Mesendoderm (in vitro differentiated cells): ENCODE results near the gene ATPAF2.

Experiments
- DNase-seq: peaks from one replicate; pipeline ENCODE4 v3.0.0; 2013
- H2AK5ac ChIP-seq: 2 replicates; pipeline ENCODE4 v1.6.1; 2013; ENCODE audit warnings: low read length, inconsistent platforms
- H2BK120ac ChIP-seq: 2 replicates; pipeline ENCODE4 v1.6.1; 2013; ENCODE audit warnings: low read depth, mild to moderate bottlenecking, low read length, moderate library complexity, mixed read lengths
- H2BK15ac ChIP-seq: replicated peaks from 2 replicates; pipeline ENCODE4 v1.6.1; 2013; ENCODE audit warnings: low read depth, mild to moderate bottlenecking, moderate library complexity
- H2BK5ac ChIP-seq: 2 replicates; pipeline ENCODE4 v1.6.1; 2013; ENCODE audit warnings: low read length, inconsistent platforms
- H3K18ac ChIP-seq: 2 replicates; pipeline ENCODE4 v1.6.1; 2013; ENCODE audit warnings: mild to moderate bottlenecking, low read length, mixed read lengths
- H3K23ac ChIP-seq: one replicate; pipeline ENCODE4 v1.6.1; 2013; ENCODE audit warnings: low read length
- H3K27ac ChIP-seq: 2 replicates; pipeline ENCODE4 v1.5.1; 2013; ENCODE audit warnings: low read depth, mild to moderate bottlenecking, inconsistent platforms, low read length, moderate library complexity
- H3K27me3 ChIP-seq: 2 replicates; pipeline ENCODE4 v1.6.1; 2013; ENCODE audit warnings: low read length, control low read depth, mild to moderate bottlenecking, inconsistent platforms; ENCODE audit not compliant: insufficient read depth, poor library complexity
- H3K36me3 ChIP-seq: 2 replicates; pipeline ENCODE4 v1.6.1; 2013; ENCODE audit warnings: low read length, inconsistent platforms; ENCODE audit not compliant: control insufficient read depth, insufficient read depth
- H3K4ac ChIP-seq: one replicate; pipeline ENCODE4 v1.6.1; 2013; ENCODE audit warnings: low read depth, mild to moderate bottlenecking, low read length, moderate library complexity
- H3K4me1 ChIP-seq: 2 replicates; pipeline ENCODE4 v1.6.1; 2013; ENCODE audit warnings: low read depth, low read length, inconsistent platforms; ENCODE audit not compliant: control insufficient read depth
- H3K4me2 ChIP-seq: 2 replicates; pipeline ENCODE4 v1.6.1; 2013; ENCODE audit warnings: low read length
- H3K4me3 ChIP-seq: 2 replicates; pipeline ENCODE4 v1.5.1; 2013; ENCODE audit warnings: mild to moderate bottlenecking, low read length
- H3K56ac ChIP-seq: one replicate; pipeline ENCODE4 v1.6.1; 2013; ENCODE audit warnings: low read length
- H3K79me1 ChIP-seq: 2 replicates; pipeline ENCODE4 v1.6.1; 2013; ENCODE audit warnings: low read length, inconsistent platforms
- H3K79me2 ChIP-seq: 2 replicates; pipeline ENCODE4 v1.6.1; 2013; ENCODE audit warnings: mild to moderate bottlenecking, low read length; ENCODE audit not compliant: control insufficient read depth, insufficient read depth
- H3K9ac ChIP-seq: 2 replicates; pipeline ENCODE4 v1.6.1; 2013; ENCODE audit warnings: low read length, inconsistent platforms
- H4K5ac ChIP-seq: one replicate; pipeline ENCODE4 v1.6.1; 2013; ENCODE audit warnings: low read length
- H4K8ac ChIP-seq: one replicate; pipeline ENCODE4 v1.6.1; 2013; ENCODE audit warnings: low read depth, mild to moderate bottlenecking, control low read depth, low read length, moderate library complexity
- WGBS: extraction: QIAGEN DNeasy Blood & Tissue Kit; methylation state at CpG from one replicate; pipeline ENCODE4 v1.1.7; 2013; ENCODE audit warnings: low lambda C conversion rate, missing lambda C conversion rate; ENCODE audit not compliant: insufficient coverage; ENCODE audit errors: extremely low coverage; 5-methylcytosine and 5-hydroxymethylcytosine counted together

Gene ATPAF2

DNA sequence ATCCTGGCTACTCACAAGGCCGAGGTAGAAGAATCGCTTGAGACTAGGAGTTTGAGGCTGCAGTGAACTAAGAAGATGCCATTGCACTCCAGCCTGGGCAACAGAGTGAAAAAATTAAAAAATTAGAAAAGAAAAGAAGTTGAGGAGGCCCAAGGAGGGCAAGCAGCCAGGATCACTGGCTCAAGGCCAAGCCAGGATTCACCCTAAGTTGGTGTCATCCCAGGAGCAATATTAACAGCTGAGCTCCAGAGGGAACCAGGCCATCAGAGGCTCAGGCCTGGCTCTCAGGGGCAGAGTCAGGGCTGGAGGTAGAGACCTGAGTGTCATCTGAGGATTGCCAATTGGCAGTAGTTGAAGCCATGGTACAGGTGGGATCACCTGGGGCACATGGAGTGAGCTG, 45.6 kb downstream of the ATPAF2 start:
- Histone ChIP-seq H3K9ac (no peak overlapping the region), H2BK120ac (no peak overlapping the region), H3K36me3 (no peaks in the 10 kb centered on the region), H3K4me3 (no peak overlapping the region), H2AK5ac (no peak overlapping the region), H4K5ac (no peak overlapping the region), H2BK5ac (no peak overlapping the region), H4K8ac (no peak overlapping the region), H3K4me1 (no peaks in the 10 kb centered on the region), H3K56ac (no peak overlapping the region), H3K79me2 (no peaks in the 10 kb centered on the region), H3K18ac (no peak overlapping the region), H3K27me3 (no peaks in the 10 kb centered on the region), H3K27ac (no peak overlapping the region), H3K23ac (no peak overlapping the region), H3K4me2 (no peak overlapping the region), H2BK15ac (no peak overlapping the region), H3K79me1 (no peaks in the 10 kb centered on the region), H3K4ac (no peak overlapping the region)
- no peak for DNase-seq
- no CpG with 5 or more reads among the region's 2 CpGs for WGBS

DNA sequence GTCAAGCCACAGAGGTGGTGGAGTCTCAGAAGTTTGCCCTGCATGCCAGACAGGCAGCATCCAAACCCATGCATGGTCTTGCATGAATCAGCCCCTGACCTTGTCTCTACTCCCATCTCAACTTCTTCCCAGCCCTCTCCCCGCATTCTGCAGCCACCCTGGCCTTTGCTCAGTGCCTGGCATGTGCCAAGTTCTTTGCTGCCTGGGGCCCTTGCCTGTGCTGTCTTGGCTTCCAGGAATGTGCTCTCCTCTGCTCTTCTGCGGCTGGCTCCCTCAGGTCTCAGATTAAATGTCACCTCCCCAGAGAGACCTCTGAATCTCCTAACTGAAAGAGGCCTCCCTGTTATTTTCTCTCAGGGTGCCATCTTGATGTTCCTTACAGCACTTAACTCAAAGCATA, 48.7 kb downstream of the ATPAF2 start:
- no peak overlapping the region for H2BK120ac ChIP-seq
- whole genome bisulfite sequencing: no CpG with 5 or more reads among the region's 2 CpGs
- H3K4me1 ChIP-seq: no peaks in the 10 kb centered on the region
- no peak overlapping the region for H2AK5ac ChIP-seq
- no peak overlapping the region for H3K4ac ChIP-seq
- no peaks in the 10 kb centered on the region for H3K79me1 ChIP-seq
- H4K8ac ChIP-seq: no peak overlapping the region
- H3K79me2 ChIP-seq: no peaks in the 10 kb centered on the region
- H3K4me3 ChIP-seq: no peak overlapping the region
- no peak overlapping the region for H2BK15ac ChIP-seq
- H3K36me3 ChIP-seq: no peaks in the 10 kb centered on the region
- no peak overlapping the region for H3K23ac ChIP-seq
- no peak overlapping the region for H3K56ac ChIP-seq
- H4K5ac ChIP-seq: no peak overlapping the region
- no peak for DNase-seq
- no peak overlapping the region for H3K27ac ChIP-seq
- no peak overlapping the region for H3K18ac ChIP-seq
- no peaks in the 10 kb centered on the region for H3K27me3 ChIP-seq
- no peak overlapping the region for H3K9ac ChIP-seq
- H2BK5ac ChIP-seq: no peak overlapping the region
- H3K4me2 ChIP-seq: no peak overlapping the region

DNA sequence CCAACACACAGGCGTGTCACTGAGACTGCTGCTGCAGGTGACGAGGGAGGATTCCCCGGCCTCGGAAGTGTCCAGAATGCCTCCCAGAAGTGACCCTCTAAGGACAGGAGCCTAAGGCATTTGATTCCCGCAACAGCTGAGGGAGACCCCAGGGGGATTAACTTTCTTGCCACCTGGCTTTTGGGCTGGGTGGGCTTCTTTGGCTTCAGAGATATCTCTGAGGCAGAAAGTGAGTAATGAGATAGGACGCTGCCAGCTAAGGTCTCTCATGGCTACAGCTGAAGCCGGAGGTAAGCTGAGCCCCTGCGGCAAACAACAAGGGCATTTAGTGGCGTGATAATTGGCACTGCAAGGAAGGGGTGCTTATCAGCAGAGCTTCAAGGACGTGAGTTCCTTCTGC, 49.4 kb downstream of the ATPAF2 start:
- H2BK5ac ChIP-seq: no peak overlapping the region
- H3K56ac ChIP-seq: no peak overlapping the region
- no peak overlapping the region for H3K4me2 ChIP-seq
- H3K9ac ChIP-seq: no peak overlapping the region
- H3K79me1 ChIP-seq: no peaks in the 10 kb centered on the region
- H3K27me3 ChIP-seq: no peaks in the 10 kb centered on the region
- H3K18ac ChIP-seq: no peak overlapping the region
- H4K5ac ChIP-seq: no peak overlapping the region
- H3K23ac ChIP-seq: no peak overlapping the region
- H4K8ac ChIP-seq: no peak overlapping the region
- DNase-seq: no peak
- H3K4ac ChIP-seq: no peak overlapping the region
- no peak overlapping the region for H3K27ac ChIP-seq
- H2BK15ac ChIP-seq: no peak overlapping the region
- no peaks in the 10 kb centered on the region for H3K79me2 ChIP-seq
- H3K4me1 ChIP-seq: no peaks in the 10 kb centered on the region
- H2AK5ac ChIP-seq: no peak overlapping the region
- no peak overlapping the region for H3K4me3 ChIP-seq
- no CpG with 5 or more reads among the region's 10 CpGs for WGBS
- H2BK120ac ChIP-seq: no peak overlapping the region
- no peaks in the 10 kb centered on the region for H3K36me3 ChIP-seq

DNA sequence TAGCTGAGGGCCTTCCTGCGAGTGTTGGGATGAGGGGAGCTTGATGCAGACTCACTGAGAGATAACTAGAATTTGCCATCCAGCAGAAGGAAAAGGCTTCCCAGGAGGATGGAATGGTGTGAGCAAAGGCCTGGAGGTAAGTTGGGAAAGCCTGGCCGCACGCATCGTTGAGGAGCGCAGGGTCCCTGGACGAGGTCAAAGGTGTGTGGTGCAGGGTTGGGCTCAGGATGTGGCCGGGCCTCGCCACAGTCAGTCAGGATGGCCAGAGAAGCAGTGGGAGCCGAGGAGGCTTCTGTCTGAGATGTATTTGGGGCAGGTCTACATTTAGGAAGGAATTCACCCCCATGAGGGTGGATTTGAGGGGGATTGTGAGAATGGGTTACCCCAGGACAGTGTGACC, 49.9 kb downstream of the ATPAF2 start:
- Histone ChIP-seq H3K79me2 (no peaks in the 10 kb centered on the region), H2BK15ac (no peak overlapping the region), H3K4ac (no peak overlapping the region), H3K23ac (no peak overlapping the region), H3K79me1 (no peaks in the 10 kb centered on the region), H4K5ac (no peak overlapping the region), H3K27ac (no peak overlapping the region), H2BK5ac (no peak overlapping the region), H3K4me3 (no peak overlapping the region), H2AK5ac (no peak overlapping the region), H3K18ac (no peak overlapping the region), H3K36me3 (no peaks in the 10 kb centered on the region), H3K4me1 (no peaks in the 10 kb centered on the region), H3K56ac (no peak overlapping the region), H4K8ac (no peak overlapping the region), H3K9ac (no peak overlapping the region), H3K4me2 (no peak overlapping the region), H2BK120ac (no peak overlapping the region), H3K27me3 (no peaks in the 10 kb centered on the region)
- no peak for DNase-seq
- WGBS: no CpG with 5 or more reads among the region's 9 CpGs

DNA sequence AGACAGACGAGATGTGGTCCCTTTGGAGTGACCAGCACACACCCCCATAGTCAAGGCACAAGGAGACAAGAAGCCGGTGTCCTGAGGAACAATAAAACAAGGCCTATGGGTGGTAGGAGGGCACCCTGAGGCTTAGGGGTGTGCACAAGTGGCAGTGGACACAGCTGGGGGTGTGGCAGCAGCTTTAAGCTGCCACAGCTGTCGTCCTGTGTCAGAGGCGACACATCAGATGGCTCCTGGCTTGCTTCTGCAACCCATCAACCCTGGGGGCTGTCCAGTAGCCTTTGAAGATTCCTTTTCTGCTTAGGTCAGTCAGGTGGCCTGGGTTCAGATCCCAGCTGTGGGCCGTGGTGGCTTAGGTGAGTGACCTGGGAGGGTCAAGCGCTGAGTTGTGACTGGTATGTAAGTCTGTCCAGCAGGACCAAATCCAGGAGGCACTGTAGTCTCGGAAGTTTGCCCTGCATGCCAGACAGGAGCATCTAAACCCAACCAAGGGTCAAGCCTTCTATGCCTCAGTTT, 50.5 kb downstream of the ATPAF2 start:
- Histone ChIP-seq H2AK5ac (no peak overlapping the region), H3K4me1 (no peaks in the 10 kb centered on the region), H3K4ac (no peak overlapping the region), H3K27ac (no peak overlapping the region), H3K9ac (no peak overlapping the region), H2BK15ac (no peak overlapping the region), H3K4me3 (no peak overlapping the region), H3K36me3 (no peaks in the 10 kb centered on the region), H2BK120ac (no peak overlapping the region), H3K79me1 (no peaks in the 10 kb centered on the region), H3K27me3 (no peaks in the 10 kb centered on the region), H3K4me2 (no peak overlapping the region), H3K18ac (no peak overlapping the region), H3K23ac (no peak overlapping the region), H4K8ac (no peak overlapping the region), H3K56ac (no peak overlapping the region), H4K5ac (no peak overlapping the region), H2BK5ac (no peak overlapping the region), H3K79me2 (no peaks in the 10 kb centered on the region)
- WGBS: no CpG with 5 or more reads among the region's 7 CpGs
- DNase-seq: no peak

DNA sequence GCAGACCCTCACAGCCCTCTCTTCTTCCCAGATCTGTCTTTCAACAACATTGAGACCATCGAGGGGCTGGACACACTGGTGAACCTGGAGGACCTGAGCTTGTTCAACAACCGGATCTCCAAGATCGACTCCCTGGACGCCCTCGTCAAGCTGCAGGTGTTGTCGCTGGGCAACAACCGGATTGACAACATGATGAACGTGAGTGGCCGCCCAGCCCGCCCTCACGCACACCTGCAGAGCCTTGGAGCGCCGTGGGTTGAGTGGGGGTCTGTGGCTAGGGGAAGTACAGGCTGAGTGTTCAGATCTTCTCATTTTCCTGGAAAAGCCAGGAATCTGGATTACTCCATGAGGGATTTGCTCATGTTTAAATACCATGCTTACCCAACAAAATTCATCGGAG, 51.1 kb downstream of the ATPAF2 start:
- H3K79me1 ChIP-seq: no peaks in the 10 kb centered on the region
- WGBS: no CpG with 5 or more reads among the region's 14 CpGs
- no peak overlapping the region for H3K9ac ChIP-seq
- no peak overlapping the region for H2BK120ac ChIP-seq
- H3K27me3 ChIP-seq: no peaks in the 10 kb centered on the region
- no peak overlapping the region for H3K4ac ChIP-seq
- no peaks in the 10 kb centered on the region for H3K79me2 ChIP-seq
- DNase-seq: no peak
- no peak overlapping the region for H2BK5ac ChIP-seq
- H2BK15ac ChIP-seq: no peak overlapping the region
- H3K27ac ChIP-seq: no peak overlapping the region
- H3K4me3 ChIP-seq: no peak overlapping the region
- no peak overlapping the region for H4K8ac ChIP-seq
- no peak overlapping the region for H3K18ac ChIP-seq
- H4K5ac ChIP-seq: no peak overlapping the region
- no peak overlapping the region for H2AK5ac ChIP-seq
- no peak overlapping the region for H3K23ac ChIP-seq
- no peaks in the 10 kb centered on the region for H3K36me3 ChIP-seq
- no peak overlapping the region for H3K4me2 ChIP-seq
- no peaks in the 10 kb centered on the region for H3K4me1 ChIP-seq
- no peak overlapping the region for H3K56ac ChIP-seq
